RWPE2 (cell line): ENCODE results near the gene GMPR2.
"Not testable (repeated sequence)": the region's sequence is repeated elsewhere in the genome, so short reads cannot be mapped to it uniquely, and the experiment has no call there.

ENCODE experiments used
- ATAC-seq: fragments of 200-7000 bp; cut with Tn5 transposase; 3 replicates; pipeline ENCODE4 v1.9.1; 2021; ENCODE audit warnings: low read depth
- DNase-seq: peaks from one replicate; pipeline ENCODE4 v3.0.0-alpha.2; 2020; ENCODE audit warnings: low spot score
- H3K27ac ChIP-seq: fragments of 450-650 bp; 2 replicates; pipeline ENCODE4 v1.5.1; 2017; ENCODE audit warnings: mild to moderate bottlenecking; ENCODE audit not compliant: poor library complexity, severe bottlenecking
- H3K27me3 ChIP-seq: fragments of 250-450 bp; sonication (Bioruptor Pico); 2 replicates; pipeline ENCODE4 v1.5.1; 2021; ENCODE audit warnings: mild to moderate bottlenecking, moderate library complexity; ENCODE audit not compliant: insufficient read depth, poor library complexity, severe bottlenecking
- H3K36me3 ChIP-seq: fragments of 250-450 bp; sonication (Bioruptor Pico); 2 replicates; pipeline ENCODE4 v1.5.1; 2020; ENCODE audit warnings: low read depth, mild to moderate bottlenecking, moderate library complexity
- H3K4me1 ChIP-seq: fragments of 250-450 bp; sonication (Bioruptor Pico); 2 replicates; pipeline ENCODE4 v1.5.1; 2021; ENCODE audit warnings: mild to moderate bottlenecking, moderate library complexity; ENCODE audit not compliant: insufficient read depth, poor library complexity, severe bottlenecking
- H3K4me3 ChIP-seq: fragments of 250-450 bp; sonication (Bioruptor Pico); 2 replicates; pipeline ENCODE4 v1.5.1; 2021; ENCODE audit warnings: mild to moderate bottlenecking, moderate library complexity; ENCODE audit not compliant: severe bottlenecking
- H3K9me3 ChIP-seq: fragments of 250-450 bp; sonication (Bioruptor Pico); 2 replicates; pipeline ENCODE4 v1.5.1; 2021; ENCODE audit warnings: mild to moderate bottlenecking, moderate library complexity; ENCODE audit not compliant: severe bottlenecking
- TF ChIP-seq, protein P1 (sequence below): fragments of 450-650 bp; IDR thresholded peaks from one replicate; pipeline ENCODE4 v1.5.1; 2017; ENCODE audit warnings: mild to moderate bottlenecking, moderate library complexity; ENCODE audit not compliant: poor library complexity, severe bottlenecking

Gene GMPR2

DNA sequence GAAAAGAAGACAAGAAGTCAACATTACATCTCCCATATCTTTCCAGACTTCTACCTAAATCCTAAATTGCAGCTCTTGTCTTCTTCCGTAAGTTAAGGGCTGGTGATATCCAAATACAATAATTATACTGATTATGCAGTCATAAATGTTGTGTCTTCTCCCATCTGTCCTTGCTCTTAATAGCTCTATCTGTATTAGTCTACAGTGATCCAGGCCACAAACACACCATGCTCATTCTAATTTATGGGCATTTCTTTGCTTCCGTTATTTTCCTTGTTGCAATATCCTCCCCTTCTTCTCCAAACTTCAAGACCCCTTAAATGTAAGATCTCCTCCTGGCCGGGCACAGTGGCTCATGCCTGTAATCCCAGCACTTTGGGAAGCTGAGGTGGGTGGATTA lies 13.2 kb upstream of the GMPR2 start:
- DNase-seq (no peak), ATAC-seq (no peak)
- H3K4me1 ChIP-seq = peaks cover 14% of the 10 kb centered on the region
- TF ChIP-seq, protein P1, sequence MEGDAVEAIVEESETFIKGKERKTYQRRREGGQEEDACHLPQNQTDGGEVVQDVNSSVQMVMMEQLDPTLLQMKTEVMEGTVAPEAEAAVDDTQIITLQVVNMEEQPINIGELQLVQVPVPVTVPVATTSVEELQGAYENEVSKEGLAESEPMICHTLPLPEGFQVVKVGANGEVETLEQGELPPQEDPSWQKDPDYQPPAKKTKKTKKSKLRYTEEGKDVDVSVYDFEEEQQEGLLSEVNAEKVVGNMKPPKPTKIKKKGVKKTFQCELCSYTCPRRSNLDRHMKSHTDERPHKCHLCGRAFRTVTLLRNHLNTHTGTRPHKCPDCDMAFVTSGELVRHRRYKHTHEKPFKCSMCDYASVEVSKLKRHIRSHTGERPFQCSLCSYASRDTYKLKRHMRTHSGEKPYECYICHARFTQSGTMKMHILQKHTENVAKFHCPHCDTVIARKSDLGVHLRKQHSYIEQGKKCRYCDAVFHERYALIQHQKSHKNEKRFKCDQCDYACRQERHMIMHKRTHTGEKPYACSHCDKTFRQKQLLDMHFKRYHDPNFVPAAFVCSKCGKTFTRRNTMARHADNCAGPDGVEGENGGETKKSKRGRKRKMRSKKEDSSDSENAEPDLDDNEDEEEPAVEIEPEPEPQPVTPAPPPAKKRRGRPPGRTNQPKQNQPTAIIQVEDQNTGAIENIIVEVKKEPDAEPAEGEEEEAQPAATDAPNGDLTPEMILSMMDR = no peak
- H3K9me3 ChIP-seq = no peaks in the 10 kb centered on the region
- H3K27ac ChIP-seq = no peak overlapping the region
- H3K4me3 ChIP-seq = no peak overlapping the region
- peaks cover 56% of the 10 kb centered on the region for H3K36me3 ChIP-seq
- no peaks in the 10 kb centered on the region for H3K27me3 ChIP-seq

DNA sequence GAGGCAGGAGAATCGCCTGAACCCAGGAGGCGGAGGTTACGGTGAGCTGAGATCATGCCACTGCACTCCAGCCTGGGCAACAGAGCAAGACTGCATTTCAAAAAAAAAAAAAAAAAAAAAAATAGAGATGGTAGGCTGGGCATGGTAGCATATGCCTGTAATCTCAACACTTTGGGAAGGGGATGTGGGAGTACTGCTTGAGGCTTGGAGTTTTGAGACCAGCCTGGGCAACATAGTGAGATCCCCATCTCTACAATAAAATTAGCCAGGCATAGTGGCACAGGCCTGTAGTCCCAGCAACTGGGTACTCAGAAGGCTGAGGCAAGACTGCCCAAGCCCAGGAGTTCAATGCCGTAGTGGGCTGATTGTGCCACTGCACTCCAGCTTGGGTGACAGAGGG lies 9.7 kb upstream of the GMPR2 start:
- not testable (repeated sequence) for H3K27me3 ChIP-seq, DNase-seq, ATAC-seq, H3K9me3 ChIP-seq, H3K4me3 ChIP-seq
- H3K36me3 ChIP-seq = peaks cover 69% of the 10 kb centered on the region
- peaks cover 35% of the 10 kb centered on the region for H3K4me1 ChIP-seq
- H3K27ac ChIP-seq = peak overlapping the region; percentile 87

DNA sequence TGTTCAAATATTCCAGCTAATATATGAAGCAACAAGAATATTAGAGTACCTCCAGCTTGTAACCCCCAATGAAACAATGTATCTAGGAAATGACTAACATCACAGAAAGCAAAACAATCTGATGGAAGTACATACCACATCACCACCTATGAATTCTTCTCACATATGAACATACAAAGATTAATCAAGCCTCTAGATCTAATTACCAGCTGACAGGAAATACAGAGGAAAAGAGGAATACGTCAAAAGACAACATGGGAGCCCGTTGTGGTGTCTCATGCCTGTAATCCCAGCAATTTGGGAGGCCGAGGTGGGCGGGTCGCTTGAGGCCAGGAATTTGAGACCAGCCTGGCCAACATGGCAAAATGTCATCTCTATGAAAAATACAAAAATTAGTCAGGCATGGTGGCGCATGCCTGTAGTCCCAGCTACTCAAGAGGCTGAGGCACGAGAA lies 8.1 kb upstream of the GMPR2 start:
- Histone ChIP-seq H3K27ac (peak overlapping the region; percentile 87), H3K36me3 (peaks cover 71% of the 10 kb centered on the region), H3K4me3 (no peak overlapping the region), H3K9me3 (no peaks in the 10 kb centered on the region), H3K27me3 (no peaks in the 10 kb centered on the region), H3K4me1 (peaks cover 39% of the 10 kb centered on the region)
- no peak for DNase-seq
- TF ChIP-seq, protein P1 = no peak
- peak; percentile 98 for ATAC-seq

DNA sequence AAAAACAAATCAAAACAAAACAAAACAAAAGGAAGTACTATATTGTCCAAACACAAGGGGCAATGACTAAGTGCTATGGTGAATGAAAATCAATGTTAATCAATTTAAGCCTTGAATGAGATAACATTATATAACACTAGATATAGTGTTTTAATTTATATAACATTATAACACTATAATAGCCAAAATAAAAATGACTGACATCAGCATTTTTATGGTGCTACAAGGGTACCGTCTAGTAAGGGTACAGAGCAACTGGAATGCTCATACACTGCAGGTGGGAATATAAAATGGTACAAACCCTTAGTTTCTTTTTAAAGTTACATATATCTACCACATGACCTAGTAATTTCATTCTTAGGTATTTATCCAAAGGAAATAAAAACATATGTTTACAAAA lies 6.3 kb upstream of the GMPR2 start:
- ATAC-seq (no peak), DNase-seq (no peak)
- H3K27me3 ChIP-seq = no peaks in the 10 kb centered on the region
- H3K4me1 ChIP-seq = peaks cover 42% of the 10 kb centered on the region
- H3K36me3 ChIP-seq = peaks cover 67% of the 10 kb centered on the region
- TF ChIP-seq, protein P1 = no peak
- H3K27ac ChIP-seq = peak overlapping the region; percentile 87
- H3K9me3 ChIP-seq = no peaks in the 10 kb centered on the region
- no peak overlapping the region for H3K4me3 ChIP-seq

DNA sequence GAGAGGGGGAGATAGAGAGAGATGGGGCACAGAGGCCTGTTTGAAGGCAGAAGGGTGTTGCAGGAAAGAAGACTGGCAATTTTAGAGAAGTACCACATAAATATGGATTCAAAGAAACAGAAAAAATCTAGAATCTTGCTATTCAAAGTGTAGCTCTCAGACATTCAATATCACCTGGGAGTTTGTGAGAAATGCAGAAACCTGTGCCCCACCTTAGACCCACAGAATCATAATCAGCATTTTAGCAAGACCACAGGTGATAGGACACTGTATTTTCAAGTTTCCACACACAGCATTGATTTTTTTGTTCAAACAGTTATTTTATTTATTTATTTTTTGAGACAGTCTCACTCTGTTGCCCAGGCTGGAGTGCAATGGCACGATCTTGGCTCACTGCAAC lies 3.8 kb upstream of the GMPR2 start:
- no peak for ATAC-seq
- H3K27me3 ChIP-seq = no peaks in the 10 kb centered on the region
- peaks cover 60% of the 10 kb centered on the region for H3K36me3 ChIP-seq
- no peak for DNase-seq
- H3K9me3 ChIP-seq = no peaks in the 10 kb centered on the region
- H3K4me1 ChIP-seq = peaks cover 42% of the 10 kb centered on the region
- TF ChIP-seq, protein P1 = no peak
- H3K27ac ChIP-seq = no peak overlapping the region
- H3K4me3 ChIP-seq = no peak overlapping the region
